Measurements from ENCODE around the gene ENKD1. TPM values are rescaled to one million over a fixed set of nuclear protein-coding genes. Genes with fewer than 3 reads are reported as not detected.
A peak's percentile ranks its signal among the peaks of the same experiment; 100 is the strongest.
"Not testable (repeated sequence)": the region's sequence is repeated elsewhere in the genome, so short reads cannot be mapped to it uniquely, and the experiment has no call there.

ENKD1 gene
- total RNA-seq (2014; rRNA removed; shearing (Covaris generic)) = 12.8 and 23.1 TPM in 2 replicates

- DNase-seq (ENCODE audit: low read depth) = peak; percentile 81
These were observed at the start of gene ENKD1, which contains the start of gene C16orf86 for GRCh38 chr16:67666559-67667452. TSS of gene ENKD1 (minus strand) at chr16:67666750. CDS start at chr16:67666442, 308 bp downstream. TSS of gene C16orf86 (plus strand) at chr16:67666814. CDS start at chr16:67666971, 157 bp downstream.

- DNase-seq (ENCODE audit: low read depth) = no peak
These were observed 49.5 kb upstream of the ENKD1 start for GRCh38 chr16:67716097-67716496.

GRCh38 chr16:67714522-67714921 lies 48.0 kb upstream of the ENKD1 start:
- no peak for DNase-seq (ENCODE audit: low read depth)

GRCh38 chr16:67713647-67714273 lies 47.2 kb upstream of the ENKD1 start:
- no peak for DNase-seq (ENCODE audit: low read depth)

- no peak for DNase-seq (ENCODE audit: low read depth)
These were observed 44.1 kb upstream of the ENKD1 start for GRCh38 chr16:67710607-67711006.

GRCh38 chr16:67709050-67709449 lies 42.5 kb upstream of the ENKD1 start:
- DNase-seq (ENCODE audit: low read depth) = no peak

- DNase-seq (ENCODE audit: low read depth) = peak; percentile 27
These were observed 41.8 kb upstream of the ENKD1 start for GRCh38 chr16:67708368-67708771.

- no peak for DNase-seq (ENCODE audit: low read depth)
These were observed 41.2 kb upstream of the ENKD1 start for GRCh38 chr16:67707790-67708189.

GRCh38 chr16:67707210-67707609 lies 40.7 kb upstream of the ENKD1 start:
- DNase-seq (ENCODE audit: low read depth) = no peak

- no peak for DNase-seq (ENCODE audit: low read depth)
These were observed 37.6 kb upstream of the ENKD1 start for GRCh38 chr16:67704110-67704509.

GRCh38 chr16:67703626-67704025 lies 37.1 kb upstream of the ENKD1 start:
- no peak for DNase-seq (ENCODE audit: low read depth)

GRCh38 chr16:67702130-67702529 lies 35.6 kb upstream of the ENKD1 start:
- no peak for DNase-seq (ENCODE audit: low read depth)

GRCh38 chr16:67701420-67701819 lies 34.9 kb upstream of the ENKD1 start:
- DNase-seq (ENCODE audit: low read depth) = no peak

GRCh38 chr16:67699265-67699664 lies 32.7 kb upstream of the ENKD1 start:
- no peak for DNase-seq (ENCODE audit: low read depth)

- DNase-seq (ENCODE audit: low read depth) = no peak
These were observed 31.1 kb upstream of the ENKD1 start for GRCh38 chr16:67697422-67698185.

GRCh38 chr16:67694611-67695010 lies 28.1 kb upstream of the ENKD1 start:
- no peak for DNase-seq (ENCODE audit: low read depth)

GRCh38 chr16:67693517-67694285 lies 27.2 kb upstream of the ENKD1 start:
- DNase-seq (ENCODE audit: low read depth) = not testable (repeated sequence)

- no peak for DNase-seq (ENCODE audit: low read depth)
These were observed 19.0 kb upstream of the ENKD1 start for GRCh38 chr16:67685388-67686112.

GRCh38 chr16:67683767-67684166 lies 17.2 kb upstream of the ENKD1 start:
- no peak for DNase-seq (ENCODE audit: low read depth)
